Keratinocyte (primary cell): ENCODE results near the gene NTN1. TPM values are rescaled to one million over a fixed set of nuclear protein-coding genes. Genes with fewer than 3 reads are reported as not detected.
"Not testable (repeated sequence)": the region's sequence is repeated elsewhere in the genome, so short reads cannot be mapped to it uniquely, and the experiment has no call there.

Experiments used
- DNase-seq: peaks from one replicate; pipeline ENCODE4 v3.0.0-alpha.2; 2011; ENCODE audit warnings: low read depth, missing footprints, low spot score
- FAIRE-seq: peaks from 2 replicates; lab custom pipeline; 2011; peaks lifted over from hg19 to GRCh38; lab: Jason Lieb, UNC
- H2AFZ ChIP-seq: 2 replicates; pipeline ENCODE4 v1.6.0; 2012; ENCODE audit warnings: low read length, control low read depth, inconsistent platforms; ENCODE audit not compliant: control insufficient read depth
- H3K27ac ChIP-seq: 2 replicates; pipeline ENCODE4 v1.5.1; 2011; ENCODE audit warnings: low read length; ENCODE audit not compliant: control insufficient read depth, insufficient read depth
- H3K27me3 ChIP-seq: 3 replicates; pipeline ENCODE4 v1.6.0; 2011; ENCODE audit warnings: low read length; ENCODE audit not compliant: control insufficient read depth, insufficient read depth; ENCODE audit errors: extremely low read depth
- H3K36me3 ChIP-seq, 2 experiments: 2 replicates in 1 of 2; 3 replicates in 1 of 2; pipeline ENCODE4 v1.5.1; 2011; ENCODE audit warnings: low read length in 2 of 2, mild to moderate bottlenecking in 1 of 2; ENCODE audit not compliant: control insufficient read depth in 2 of 2, insufficient read depth in 2 of 2; ENCODE audit errors: extremely low read depth in 1 of 2
- H3K4me1 ChIP-seq: 3 replicates; pipeline ENCODE4 v1.5.1; 2011; ENCODE audit warnings: low read length; ENCODE audit not compliant: control insufficient read depth, insufficient read depth; ENCODE audit errors: extremely low read depth
- H3K4me2 ChIP-seq: 3 replicates; pipeline ENCODE4 v1.6.0; 2011; ENCODE audit warnings: low read depth, low read length; ENCODE audit not compliant: control insufficient read depth, insufficient read depth; ENCODE audit errors: extremely low read depth
- H3K4me3 ChIP-seq, 3 experiments: fragments of 200-600 bp in 1 of 3; sonication (generic) in 1 of 3; 2 replicates in 2 of 3; 3 replicates in 1 of 3; pipeline ENCODE4 v1.5.1; 2011 to 2016; ENCODE audit warnings: low read length in 3 of 3, mild to moderate bottlenecking in 3 of 3, control low read depth in 2 of 3, inconsistent platforms in 1 of 3, low read depth in 1 of 3, mixed read lengths in 1 of 3, mixed run types in 1 of 3, moderate library complexity in 1 of 3; ENCODE audit not compliant: control insufficient read depth in 2 of 3, insufficient read depth in 2 of 3; ENCODE audit errors: extremely low read depth in 1 of 3
- H3K79me2 ChIP-seq: 2 replicates; pipeline ENCODE4 v1.6.0; 2012; ENCODE audit warnings: low read length; ENCODE audit not compliant: control insufficient read depth, insufficient read depth
- H3K9ac ChIP-seq: 3 replicates; pipeline ENCODE4 v1.6.0; 2011; ENCODE audit warnings: low read length; ENCODE audit not compliant: control insufficient read depth, insufficient read depth; ENCODE audit errors: extremely low read depth
- H3K9me1 ChIP-seq: 3 replicates; pipeline ENCODE4 v1.6.0; 2011; ENCODE audit warnings: low read length; ENCODE audit not compliant: control insufficient read depth, insufficient read depth; ENCODE audit errors: extremely low read depth
- H3K9me3 ChIP-seq: 2 replicates; pipeline ENCODE4 v1.5.1; 2012; ENCODE audit warnings: low read depth, low read length; ENCODE audit not compliant: control insufficient read depth
- H4K20me1 ChIP-seq: 3 replicates; pipeline ENCODE4 v1.6.0; 2011; ENCODE audit warnings: low read length; ENCODE audit not compliant: control insufficient read depth, insufficient read depth; ENCODE audit errors: extremely low read depth
- EZH2 ChIP-seq: IDR thresholded peaks from one replicate; pipeline ENCODE4 v1.6.1; 2012; ENCODE audit warnings: inconsistent platforms, mild to moderate bottlenecking, low read length, moderate library complexity
- dilution Hi-C: fragments of 300-500 bp; cut with MboI; formaldehyde crosslinking; loops from one replicate; pipeline ENCODE4 v1.7.0; 2020; ENCODE audit warnings: low sequenced_read_pairs; ENCODE audit not compliant: extremely low pct_ligation_motif_present
- polyA plus RNA-seq, 5 experiments: library from polyadenylated mRNA; depleted of rRNA in 3 of 5; stranded (reverse) in 3 of 5; stranded (forward) in 1 of 5; unstranded in 1 of 5; fragments of >200 nt; gene quantifications; 1 replicate in 1 of 5; 2 replicates in 3 of 5; 3 replicates in 1 of 5; pipeline versions ENCODE4 v1.2.1 to v1.2.3, GENCODE V29; 2011 to 2012; ENCODE audit warnings: missing spikeins in 2 of 5, low read depth in 1 of 5, low replicate concordance in 1 of 5
- TF ChIP-seq, protein P1 (sequence below), 3 experiments: IDR thresholded peaks in 1 of 3; conservative IDR thresholded peaks in 1 of 3; optimal IDR thresholded peaks in 1 of 3; 2 replicates in 2 of 3; 3 replicates in 1 of 3; pipeline versions ENCODE3 to v1.5.1; 2011; ENCODE audit warnings: low read length in 3 of 3, mild to moderate bottlenecking in 3 of 3, moderate library complexity in 2 of 3, control low read depth in 1 of 3, inconsistent platforms in 1 of 3; ENCODE audit not compliant: insufficient read depth in 2 of 3; ENCODE audit errors: extremely low read depth in 1 of 3

NTN1 gene
- polyA plus RNA-seq, 1 donor (not counting 4 experiments of a cell fraction or from before 2014, with no cell fraction given) = 0.10 TPM

DNA sequence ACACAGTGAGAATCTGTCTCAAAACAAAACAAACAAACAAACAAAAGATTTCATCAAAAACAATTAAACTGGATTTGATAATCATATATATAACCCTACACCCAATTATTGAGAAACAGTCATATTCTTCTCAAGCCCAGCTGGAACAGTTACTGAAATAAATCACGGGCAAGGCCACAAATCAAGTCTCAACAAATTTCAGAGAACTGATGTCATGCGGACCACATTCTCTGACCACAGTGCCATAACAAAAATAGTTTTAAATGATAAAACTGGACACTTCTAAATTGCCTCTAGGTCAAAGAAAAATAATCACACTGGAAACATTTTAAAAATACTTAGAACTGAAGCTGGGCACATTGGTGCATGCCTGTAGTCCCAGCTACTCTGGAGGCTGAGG lies 39.9 kb upstream of the NTN1 start:
- Histone ChIP-seq H2AFZ (no peak overlapping the region), H3K27ac (no peak overlapping the region), H3K9me3 (no peaks in the 10 kb centered on the region), H3K4me1 (no peaks in the 10 kb centered on the region), H3K4me3 (no peak overlapping the region), H3K36me3 (no peaks in the 10 kb centered on the region), H3K79me2 (no peaks in the 10 kb centered on the region), H4K20me1 (no peaks in the 10 kb centered on the region), H3K9ac (no peak overlapping the region), H3K4me2 (no peak overlapping the region), H3K9me1 (no peaks in the 10 kb centered on the region), H3K27me3 (no peaks in the 10 kb centered on the region)
- dilution Hi-C loops = no loop called here
- no peak for TF ChIP-seq EZH2
- TF ChIP-seq, protein P1, sequence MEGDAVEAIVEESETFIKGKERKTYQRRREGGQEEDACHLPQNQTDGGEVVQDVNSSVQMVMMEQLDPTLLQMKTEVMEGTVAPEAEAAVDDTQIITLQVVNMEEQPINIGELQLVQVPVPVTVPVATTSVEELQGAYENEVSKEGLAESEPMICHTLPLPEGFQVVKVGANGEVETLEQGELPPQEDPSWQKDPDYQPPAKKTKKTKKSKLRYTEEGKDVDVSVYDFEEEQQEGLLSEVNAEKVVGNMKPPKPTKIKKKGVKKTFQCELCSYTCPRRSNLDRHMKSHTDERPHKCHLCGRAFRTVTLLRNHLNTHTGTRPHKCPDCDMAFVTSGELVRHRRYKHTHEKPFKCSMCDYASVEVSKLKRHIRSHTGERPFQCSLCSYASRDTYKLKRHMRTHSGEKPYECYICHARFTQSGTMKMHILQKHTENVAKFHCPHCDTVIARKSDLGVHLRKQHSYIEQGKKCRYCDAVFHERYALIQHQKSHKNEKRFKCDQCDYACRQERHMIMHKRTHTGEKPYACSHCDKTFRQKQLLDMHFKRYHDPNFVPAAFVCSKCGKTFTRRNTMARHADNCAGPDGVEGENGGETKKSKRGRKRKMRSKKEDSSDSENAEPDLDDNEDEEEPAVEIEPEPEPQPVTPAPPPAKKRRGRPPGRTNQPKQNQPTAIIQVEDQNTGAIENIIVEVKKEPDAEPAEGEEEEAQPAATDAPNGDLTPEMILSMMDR (optimal IDR thresholded peaks at IDR 0.05 in 1 of 3, IDR thresholded peaks at IDR 0.05 in 1 of 3, conservative IDR thresholded peaks at IDR 0.05 in 1 of 3; ENCODE audit: extremely low read depth in 1 of 3, insufficient read depth in 2 of 3, low read length in 3 of 3) = no peak
- FAIRE-seq = no peak
- DNase-seq = no peak

DNA sequence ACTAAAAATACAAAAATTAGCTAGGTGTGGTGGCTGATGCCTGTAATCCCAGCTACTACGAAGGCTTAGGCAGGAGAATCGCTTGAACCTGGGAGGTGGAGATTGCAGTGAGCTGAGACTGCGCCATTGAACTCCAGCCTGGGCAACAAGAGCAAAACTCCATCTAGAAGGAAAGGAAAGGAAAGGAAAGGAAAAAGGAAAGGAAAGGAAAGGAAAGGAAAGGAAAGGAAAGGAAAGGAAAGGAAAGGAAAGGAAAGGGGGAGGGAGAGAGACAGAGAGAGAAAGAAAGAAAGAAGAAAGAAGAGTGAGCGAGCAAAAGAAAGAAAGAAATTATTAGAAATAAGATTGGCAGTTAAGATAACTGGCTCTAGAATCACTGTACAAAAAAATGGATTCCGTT lies 37.1 kb upstream of the NTN1 start:
- H3K4me3 ChIP-seq, H3K36me3 ChIP-seq, H3K27ac ChIP-seq, H3K4me1 ChIP-seq, FAIRE-seq, H3K9me1 ChIP-seq, H3K4me2 ChIP-seq, H3K27me3 ChIP-seq, H3K9me3 ChIP-seq, H4K20me1 ChIP-seq, DNase-seq, H3K9ac ChIP-seq, H3K79me2 ChIP-seq, dilution Hi-C loops, H2AFZ ChIP-seq: not testable (repeated sequence)

- Histone ChIP-seq H3K36me3 (no peaks in the 10 kb centered on the region), H2AFZ (no peak overlapping the region), H3K4me2 (no peak overlapping the region), H3K79me2 (no peaks in the 10 kb centered on the region), H3K27ac (no peak overlapping the region), H3K4me3 (no peak overlapping the region), H3K9ac (no peak overlapping the region), H4K20me1 (no peaks in the 10 kb centered on the region), H3K9me3 (no peaks in the 10 kb centered on the region), H3K27me3 (no peaks in the 10 kb centered on the region), H3K4me1 (no peaks in the 10 kb centered on the region), H3K9me1 (no peaks in the 10 kb centered on the region)
- DNase-seq (no peak), FAIRE-seq (no peak)
- no peak for TF ChIP-seq EZH2
- TF ChIP-seq, protein P1 (optimal IDR thresholded peaks at IDR 0.05 in 1 of 3, IDR thresholded peaks at IDR 0.05 in 1 of 3, conservative IDR thresholded peaks at IDR 0.05 in 1 of 3; ENCODE audit: extremely low read depth in 1 of 3, insufficient read depth in 2 of 3, low read length in 3 of 3) = no peak
- dilution Hi-C loops = no loop called here
These were observed 36.1 kb upstream of the NTN1 start for GRCh38 chr17:8985054-8985701.
